Lower leg skin (tissue), 4 donors: ENCODE measurements around the gene FOXP1. TPM values are rescaled to one million over a fixed set of nuclear protein-coding genes. Genes with fewer than 3 reads are reported as not detected.

ENCODE experiments used
- DNase-seq, 2 donors: peaks; one replicate each; pipeline ENCODE4 v3.0.0-alpha.2; 2019; ENCODE audit warnings: low spot score in 2 of 2
- H3K4me3 ChIP-seq: fragments of 200-600 bp; sonication (generic); 2 replicates; pipeline ENCODE4 v1.5.1; 2017; ENCODE audit warnings: mild to moderate bottlenecking, low read depth; ENCODE audit not compliant: poor library complexity, severe bottlenecking
- CTCF ChIP-seq, 3 donors: fragments of 450-650 bp; IDR thresholded peaks; one replicate each; pipeline ENCODE4 v1.5.1; 2016; ENCODE audit warnings: antibody characterized with exemption in 3 of 3, mild to moderate bottlenecking in 3 of 3, moderate library complexity in 2 of 3
- POLR2A ChIP-seq, 2 donors: fragments of 450-650 bp; IDR thresholded peaks; one replicate each; pipeline ENCODE4 v1.6.1; 2016 to 2017; ENCODE audit warnings: antibody characterized with exemption in 2 of 2, mild to moderate bottlenecking in 1 of 2, moderate library complexity in 1 of 2
- WGBS, 2 donors: methylation state at CpG; one replicate each; pipeline ENCODE4 v1.1.5; 2018; 5-methylcytosine and 5-hydroxymethylcytosine counted together
- intact Hi-C: fragments of 100-400 bp; cut with DNase I; formaldehyde crosslinking; loops from one replicate; pipeline ENCODE4 v1.15.0; 2023; ENCODE audit warnings: low total_unique reads
- total RNA-seq, 4 donors: library from RNA; depleted of rRNA; stranded (reverse); fragments of >200 nt; gene quantifications; one replicate each; pipeline ENCODE4 v1.1.0, GENCODE V29; 2016

Gene FOXP1
- total RNA-seq, 4 donors from 2014 or later = 46.6 to 66.6 (median 55.2) TPM

- no peak for DNase-seq
- TF ChIP-seq CTCF (IDR thresholded peaks at IDR 0.05) (no peak), POLR2A (IDR thresholded peaks at IDR 0.05) (no peak)
- no peak overlapping the region for H3K4me3 ChIP-seq
- 89 to 90% methylated on average over 5 of the region's 5 CpGs for WGBS, 2 donors
- intact Hi-C loops = no loop called here
Measured at GRCh38 chr3:71285086-71285485, 298.4 kb downstream of the FOXP1 start.

DNA sequence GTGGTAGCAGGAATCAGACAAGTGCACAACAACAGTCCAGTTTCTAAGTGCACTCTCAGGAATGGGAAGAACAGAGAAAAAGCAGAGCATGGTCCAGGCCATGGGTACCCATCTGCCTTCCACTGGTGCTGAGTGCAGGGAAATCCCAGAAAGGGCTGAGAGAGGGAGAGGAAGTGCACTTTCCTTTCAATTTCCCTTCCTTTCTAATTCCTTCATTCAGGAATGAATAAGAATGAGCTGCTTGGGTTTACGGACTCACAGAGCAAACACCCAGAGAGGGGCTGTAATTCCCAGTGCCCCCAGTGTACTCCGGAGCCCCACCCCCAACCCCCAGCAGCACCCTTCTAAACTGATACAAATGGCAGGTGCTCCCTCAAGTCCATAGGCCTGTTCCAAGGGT lies 300.6 kb downstream of the FOXP1 start:
- no peak overlapping the region for H3K4me3 ChIP-seq
- WGBS, 2 donors = 94 to 98% methylated on average over 2 of the region's 2 CpGs
- TF ChIP-seq POLR2A (IDR thresholded peaks at IDR 0.05) (no peak), CTCF (IDR thresholded peaks at IDR 0.05) (no peak)
- intact Hi-C loops = no loop called here
- no peak for DNase-seq

- DNase-seq = no peak
- 92 to 94% methylated on average over 7 of the region's 7 CpGs for WGBS, 2 donors
- H3K4me3 ChIP-seq = no peak overlapping the region
- TF ChIP-seq CTCF (IDR thresholded peaks at IDR 0.05) (no peak), POLR2A (IDR thresholded peaks at IDR 0.05) (no peak)
- intact Hi-C loops = no loop called here
Measured at GRCh38 chr3:71281280-71281679, 302.2 kb downstream of the FOXP1 start.

DNA sequence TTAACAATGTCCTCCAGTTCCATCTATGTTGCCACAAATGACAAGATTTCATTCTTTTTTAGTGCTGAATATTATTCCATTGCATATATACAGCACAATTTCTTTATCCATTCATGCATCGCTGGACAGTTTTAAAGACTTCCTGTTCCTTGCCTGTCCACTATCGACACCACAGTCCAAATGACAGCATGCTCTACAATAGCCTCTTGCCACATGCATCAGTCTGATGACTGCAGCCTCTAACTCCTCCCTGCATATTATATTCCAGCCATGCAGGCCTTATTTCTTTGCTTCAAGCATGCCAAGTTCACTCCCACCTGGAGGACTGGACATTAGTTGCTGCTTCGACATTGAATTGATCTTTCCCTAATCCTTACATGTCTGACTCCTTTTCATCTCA lies 306.2 kb downstream of the FOXP1 start:
- no peak for TF ChIP-seq POLR2A (IDR thresholded peaks at IDR 0.05)
- TF ChIP-seq CTCF (IDR thresholded peaks at IDR 0.05) = no peak
- H3K4me3 ChIP-seq = no peak overlapping the region
- WGBS, 2 donors = 92% methylated on average over 3 of the region's 3 CpGs
- intact Hi-C loops = no loop called here
- DNase-seq = no peak

DNA sequence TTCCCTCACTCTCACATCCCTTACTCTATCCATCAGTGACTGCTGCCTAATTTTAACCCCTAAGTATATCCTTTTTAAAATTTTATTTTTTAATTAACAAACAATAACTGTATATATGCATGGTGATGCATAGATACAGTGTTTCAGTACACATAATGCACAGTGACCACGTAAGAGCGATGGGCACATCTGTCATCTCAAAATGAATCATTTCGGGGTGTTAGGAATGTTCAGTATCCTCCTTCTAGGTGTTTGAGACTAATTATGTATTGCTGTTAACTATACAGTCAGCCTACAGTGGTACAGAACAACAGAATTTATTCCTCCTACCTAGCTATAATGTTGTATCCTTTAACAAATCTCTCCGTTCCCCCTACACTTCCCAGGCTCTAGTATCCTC lies 307.0 kb downstream of the FOXP1 start:
- 96 to 99% methylated on average over 4 of the region's 4 CpGs for WGBS, 2 donors
- intact Hi-C loops = no loop called here
- TF ChIP-seq POLR2A (IDR thresholded peaks at IDR 0.05) = no peak
- no peak for TF ChIP-seq CTCF (IDR thresholded peaks at IDR 0.05)
- DNase-seq = no peak
- no peak overlapping the region for H3K4me3 ChIP-seq

DNA sequence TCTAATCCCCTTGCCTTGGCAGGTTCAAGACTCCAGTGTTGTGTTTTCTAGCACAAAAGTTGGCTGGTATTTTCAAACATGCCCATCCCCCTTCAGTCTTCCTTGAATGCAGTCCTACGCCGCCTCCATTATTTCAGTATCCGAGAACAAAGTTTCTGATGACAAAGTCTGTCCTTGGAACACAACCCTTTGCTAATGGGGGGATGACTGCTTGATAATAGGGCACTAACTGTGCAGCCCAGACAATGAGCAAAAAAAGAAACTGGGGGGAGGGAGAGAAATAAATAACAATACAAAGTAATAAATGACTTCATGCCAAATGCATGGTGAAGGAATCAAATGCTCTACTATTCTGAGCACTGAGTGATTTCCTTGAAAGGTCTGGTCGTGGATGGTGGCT lies 310.1 kb downstream of the FOXP1 start:
- 95 to 98% methylated on average over 4 of the region's 4 CpGs for WGBS, 2 donors
- no peak for DNase-seq
- intact Hi-C loops = no loop called here
- no peak for TF ChIP-seq POLR2A (IDR thresholded peaks at IDR 0.05)
- TF ChIP-seq CTCF (IDR thresholded peaks at IDR 0.05) = no peak
- H3K4me3 ChIP-seq = no peak overlapping the region
